MM.1S (cell line): ENCODE results near the gene AP5Z1.

Experiments
- DNase-seq: peaks from one replicate; pipeline ENCODE4 v3.0.0-alpha.2; 2015
- H2AFZ ChIP-seq: fragments of 300-600 bp; sonication (generic); 2 replicates; pipeline ENCODE4 v1.6.0; 2016; ENCODE audit warnings: antibody characterized with exemption, low read length
- H3F3A ChIP-seq: fragments of 300-600 bp; sonication (generic); 2 replicates; pipeline ENCODE4 v1.6.1; 2016; ENCODE audit warnings: mild to moderate bottlenecking, antibody characterized with exemption, low read length, moderate library complexity, mixed read lengths; ENCODE audit not compliant: insufficient read depth
- H3K27ac ChIP-seq: fragments of 300-600 bp; sonication (generic); 2 replicates; pipeline ENCODE4 v1.5.1; 2016; ENCODE audit warnings: mild to moderate bottlenecking, low read length
- H3K27me3 ChIP-seq: fragments of 300-600 bp; sonication (generic); replicated peaks from 2 replicates; pipeline ENCODE4 v1.6.0; 2016; ENCODE audit warnings: low read length; ENCODE audit not compliant: insufficient read depth
- H3K36me3 ChIP-seq: fragments of 300-600 bp; sonication (generic); replicated peaks from 2 replicates; pipeline ENCODE4 v1.6.1; 2016; ENCODE audit warnings: mild to moderate bottlenecking, low read length, mixed read lengths; ENCODE audit not compliant: insufficient read depth
- H3K4me1 ChIP-seq: fragments of 300-600 bp; sonication (generic); 2 replicates; pipeline ENCODE4 v1.6.1; 2016; ENCODE audit warnings: low read length, mixed read lengths
- H3K4me2 ChIP-seq: fragments of 300-600 bp; sonication (generic); 2 replicates; pipeline ENCODE4 v1.6.0; 2016; ENCODE audit warnings: low read depth, low read length
- H3K4me3 ChIP-seq: fragments of 300-600 bp; sonication (generic); 2 replicates; pipeline ENCODE4 v1.5.1; 2016; ENCODE audit warnings: low read length, mixed read lengths
- H3K79me2 ChIP-seq: fragments of 300-600 bp; sonication (generic); 2 replicates; pipeline ENCODE4 v1.6.1; 2016; ENCODE audit warnings: mixed run types, low read length, mixed read lengths
- H3K9ac ChIP-seq: fragments of 300-600 bp; sonication (generic); 2 replicates; pipeline ENCODE4 v1.6.1; 2016; ENCODE audit warnings: low read length, mixed read lengths
- H3K9me2 ChIP-seq: fragments of 300-600 bp; sonication (generic); replicated peaks from 2 replicates; pipeline ENCODE4 v1.6.1; 2016; ENCODE audit warnings: mild to moderate bottlenecking, low read length, mixed read lengths; ENCODE audit not compliant: insufficient read depth
- H3K9me3 ChIP-seq: fragments of 300-600 bp; sonication (generic); replicated peaks from 2 replicates; pipeline ENCODE4 v1.6.1; 2016; ENCODE audit warnings: mild to moderate bottlenecking, low read length, mixed read lengths; ENCODE audit not compliant: insufficient read depth
- H4K20me1 ChIP-seq: fragments of 300-600 bp; sonication (generic); 2 replicates; pipeline ENCODE4 v1.6.1; 2016; ENCODE audit warnings: mild to moderate bottlenecking, low read length, moderate library complexity, mixed read lengths; ENCODE audit not compliant: insufficient read depth
- CTCF ChIP-seq: fragments of 300-600 bp; sonication (generic); IDR thresholded peaks from 2 replicates; pipeline ENCODE4 v1.5.1; 2016; ENCODE audit warnings: antibody characterized with exemption, low read length, mixed read lengths
- EZH2 ChIP-seq: fragments of 300-600 bp; sonication (generic); optimal IDR thresholded peaks from 2 replicates; pipeline ENCODE3; 2017; ENCODE audit warnings: low read depth, mild to moderate bottlenecking, antibody characterized with exemption, low read length, mixed read lengths
- EZH2phosphoT487 ChIP-seq: fragments of 300-600 bp; sonication (generic); IDR thresholded peaks from 2 replicates; pipeline ENCODE4 v1.6.1; 2018; ENCODE audit warnings: antibody characterized with exemption, low read length

AP5Z1 gene

GRCh38 chr7:4831723-4832495 lies 56.5 kb downstream of the AP5Z1 start:
- Histone ChIP-seq H3F3A (no peaks in the 10 kb centered on the region), H3K4me1 (no peaks in the 10 kb centered on the region), H3K9me3 (no peaks in the 10 kb centered on the region), H4K20me1 (no peaks in the 10 kb centered on the region), H3K27me3 (peaks cover 40% of the 10 kb centered on the region), H3K4me3 (no peak overlapping the region), H3K9me2 (no peaks in the 10 kb centered on the region), H3K9ac (no peak overlapping the region), H3K36me3 (no peaks in the 10 kb centered on the region), H3K27ac (no peak overlapping the region), H2AFZ (no peak overlapping the region), H3K4me2 (no peak overlapping the region), H3K79me2 (no peaks in the 10 kb centered on the region)
- no peak for TF ChIP-seq EZH2phosphoT487
- TF ChIP-seq EZH2 = no peak
- TF ChIP-seq CTCF = no peak
- no peak for DNase-seq

- no peak for TF ChIP-seq EZH2
- no peak for TF ChIP-seq CTCF
- TF ChIP-seq EZH2phosphoT487 = no peak
- no peaks in the 10 kb centered on the region for H3K36me3 ChIP-seq
- DNase-seq = no peak
- no peaks in the 10 kb centered on the region for H3K9me3 ChIP-seq
- no peak overlapping the region for H3K4me2 ChIP-seq
- H3K4me1 ChIP-seq = no peaks in the 10 kb centered on the region
- H3K9me2 ChIP-seq = no peaks in the 10 kb centered on the region
- H2AFZ ChIP-seq = no peak overlapping the region
- H3K27me3 ChIP-seq = peaks cover 40% of the 10 kb centered on the region
- H3K9ac ChIP-seq = no peak overlapping the region
- no peak overlapping the region for H3K4me3 ChIP-seq
- H3K27ac ChIP-seq = no peak overlapping the region
- no peaks in the 10 kb centered on the region for H3F3A ChIP-seq
- H3K79me2 ChIP-seq = no peaks in the 10 kb centered on the region
- no peaks in the 10 kb centered on the region for H4K20me1 ChIP-seq
Observed at GRCh38 chr7:4832711-4833110, 57.3 kb downstream of the AP5Z1 start.

- Histone ChIP-seq H3K4me1 (no peaks in the 10 kb centered on the region), H3K9me3 (no peaks in the 10 kb centered on the region), H3K9me2 (no peaks in the 10 kb centered on the region), H3K9ac (no peak overlapping the region), H3K27me3 (peaks cover 41% of the 10 kb centered on the region), H3F3A (no peaks in the 10 kb centered on the region), H3K27ac (no peak overlapping the region), H2AFZ (no peak overlapping the region), H4K20me1 (no peaks in the 10 kb centered on the region), H3K4me2 (no peak overlapping the region), H3K4me3 (no peak overlapping the region), H3K79me2 (no peaks in the 10 kb centered on the region), H3K36me3 (no peaks in the 10 kb centered on the region)
- TF ChIP-seq EZH2 = no peak
- TF ChIP-seq CTCF = no peak
- no peak for TF ChIP-seq EZH2phosphoT487
- no peak for DNase-seq
Observed at GRCh38 chr7:4833176-4833575, 57.8 kb downstream of the AP5Z1 start.
